Mesothelial cell of epicardium (in vitro differentiated cells): ENCODE results near the gene ASTN1. TPM values are rescaled to one million over a fixed set of nuclear protein-coding genes. Genes with fewer than 3 reads are reported as not detected.

Source experiments
- DNase-seq, 2 experiments: peaks; one replicate each; pipeline ENCODE4 v3.0.0; 2021; ENCODE audit warnings: low spot score in 2 of 2; ENCODE audit not compliant: unreplicated experiment in 2 of 2
- H3K27ac Mint-ChIP-seq: 2 replicates; pipeline ENCODE4 v1.8.0; 2021; ENCODE audit warnings: mixed read lengths
- H3K27me3 Mint-ChIP-seq: 2 replicates; pipeline ENCODE4 v1.8.0; 2021; ENCODE audit warnings: low read depth, mixed read lengths
- H3K36me3 Mint-ChIP-seq: 2 replicates; pipeline ENCODE4 v1.8.0; 2021; ENCODE audit warnings: mixed read lengths
- H3K4me1 Mint-ChIP-seq: 2 replicates; pipeline ENCODE4 v1.8.0; 2021; ENCODE audit warnings: mixed read lengths
- H3K4me3 Mint-ChIP-seq: 2 replicates; pipeline ENCODE4 v1.8.0; 2021; ENCODE audit warnings: mild to moderate bottlenecking, moderate library complexity, mixed read lengths
- H3K9me3 Mint-ChIP-seq: 2 replicates; pipeline ENCODE4 v1.8.0; 2021; ENCODE audit warnings: mixed read lengths
- total RNA-seq: library from RNA; stranded (reverse); gene quantifications from 3 replicates; pipeline ENCODE4 v1.2.1, GENCODE V29; 2021
- TF ChIP-seq, protein P1 (sequence below): fragments of 200-600 bp; sonication (generic); IDR thresholded peaks from one replicate; pipeline ENCODE4 v1.5.0; 2021; ENCODE audit warnings: antibody characterized with exemption; ENCODE audit not compliant: unreplicated experiment

The ASTN1 gene
- total RNA-seq, 1 donor from 2014 or later: 4.0 TPM

- Mint-ChIP-seq H3K27ac (no peak overlapping the region), H3K9me3 (peaks cover 4% of the 10 kb centered on the region), H3K4me3 (no peak overlapping the region), H3K4me1 (no peaks in the 10 kb centered on the region), H3K27me3 (peaks cover 11% of the 10 kb centered on the region), H3K36me3 (no peaks in the 10 kb centered on the region)
- TF ChIP-seq, protein P1, sequence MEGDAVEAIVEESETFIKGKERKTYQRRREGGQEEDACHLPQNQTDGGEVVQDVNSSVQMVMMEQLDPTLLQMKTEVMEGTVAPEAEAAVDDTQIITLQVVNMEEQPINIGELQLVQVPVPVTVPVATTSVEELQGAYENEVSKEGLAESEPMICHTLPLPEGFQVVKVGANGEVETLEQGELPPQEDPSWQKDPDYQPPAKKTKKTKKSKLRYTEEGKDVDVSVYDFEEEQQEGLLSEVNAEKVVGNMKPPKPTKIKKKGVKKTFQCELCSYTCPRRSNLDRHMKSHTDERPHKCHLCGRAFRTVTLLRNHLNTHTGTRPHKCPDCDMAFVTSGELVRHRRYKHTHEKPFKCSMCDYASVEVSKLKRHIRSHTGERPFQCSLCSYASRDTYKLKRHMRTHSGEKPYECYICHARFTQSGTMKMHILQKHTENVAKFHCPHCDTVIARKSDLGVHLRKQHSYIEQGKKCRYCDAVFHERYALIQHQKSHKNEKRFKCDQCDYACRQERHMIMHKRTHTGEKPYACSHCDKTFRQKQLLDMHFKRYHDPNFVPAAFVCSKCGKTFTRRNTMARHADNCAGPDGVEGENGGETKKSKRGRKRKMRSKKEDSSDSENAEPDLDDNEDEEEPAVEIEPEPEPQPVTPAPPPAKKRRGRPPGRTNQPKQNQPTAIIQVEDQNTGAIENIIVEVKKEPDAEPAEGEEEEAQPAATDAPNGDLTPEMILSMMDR: no peak
- no peak for DNase-seq
Observed at GRCh38 chr1:177206831-177207355, 42.4 kb upstream of the ASTN1 start.

DNA sequence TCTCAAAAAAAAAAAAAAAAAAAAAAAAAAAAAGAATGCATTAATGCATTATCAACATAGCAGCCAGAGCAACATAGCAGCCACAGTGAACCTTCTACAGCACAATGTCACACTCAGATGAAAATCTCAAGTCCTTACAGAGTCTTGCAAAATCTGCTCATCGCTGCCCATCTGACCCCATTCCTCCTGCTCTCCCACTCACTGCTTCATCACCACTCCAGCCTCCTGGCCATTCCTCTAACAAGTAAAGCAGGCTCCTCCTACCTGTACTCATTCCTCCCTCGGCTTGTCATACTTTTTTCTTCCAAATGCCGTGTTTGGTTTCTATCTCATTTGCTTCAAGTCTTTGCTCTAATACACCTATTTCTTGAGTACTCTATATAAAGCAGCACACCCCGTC lies 35.8 kb upstream of the ASTN1 start:
- H3K4me1 Mint-ChIP-seq: no peaks in the 10 kb centered on the region
- H3K27me3 Mint-ChIP-seq: peaks cover 36% of the 10 kb centered on the region
- TF ChIP-seq, protein P1: no peak
- peaks cover 4% of the 10 kb centered on the region for H3K9me3 Mint-ChIP-seq
- no peak overlapping the region for H3K27ac Mint-ChIP-seq
- no peaks in the 10 kb centered on the region for H3K36me3 Mint-ChIP-seq
- no peak for DNase-seq
- no peak overlapping the region for H3K4me3 Mint-ChIP-seq

DNA sequence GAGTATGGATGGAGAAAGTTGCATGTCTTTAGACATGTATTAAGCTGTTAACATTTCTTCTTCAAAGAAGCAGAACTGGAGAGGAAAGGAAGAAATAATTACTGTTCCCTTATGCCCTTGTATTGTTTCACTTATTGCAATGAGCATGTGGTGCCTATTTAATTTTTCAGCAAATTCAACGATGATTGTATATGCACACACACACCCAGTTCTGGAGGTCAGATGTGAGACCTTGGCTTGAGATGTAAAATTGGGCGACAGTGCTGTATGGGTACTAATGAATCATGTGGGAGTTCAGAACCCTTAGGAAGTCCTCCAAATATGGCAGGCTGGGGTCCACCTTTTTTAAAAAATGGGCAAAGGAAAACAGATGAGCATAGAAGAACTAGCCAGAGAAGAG lies 33.7 kb upstream of the ASTN1 start:
- H3K4me1 Mint-ChIP-seq: no peaks in the 10 kb centered on the region
- H3K4me3 Mint-ChIP-seq: no peak overlapping the region
- H3K27me3 Mint-ChIP-seq: peaks cover 52% of the 10 kb centered on the region
- H3K36me3 Mint-ChIP-seq: no peaks in the 10 kb centered on the region
- no peak for DNase-seq
- TF ChIP-seq, protein P1: no peak
- H3K9me3 Mint-ChIP-seq: no peaks in the 10 kb centered on the region
- H3K27ac Mint-ChIP-seq: no peak overlapping the region

DNA sequence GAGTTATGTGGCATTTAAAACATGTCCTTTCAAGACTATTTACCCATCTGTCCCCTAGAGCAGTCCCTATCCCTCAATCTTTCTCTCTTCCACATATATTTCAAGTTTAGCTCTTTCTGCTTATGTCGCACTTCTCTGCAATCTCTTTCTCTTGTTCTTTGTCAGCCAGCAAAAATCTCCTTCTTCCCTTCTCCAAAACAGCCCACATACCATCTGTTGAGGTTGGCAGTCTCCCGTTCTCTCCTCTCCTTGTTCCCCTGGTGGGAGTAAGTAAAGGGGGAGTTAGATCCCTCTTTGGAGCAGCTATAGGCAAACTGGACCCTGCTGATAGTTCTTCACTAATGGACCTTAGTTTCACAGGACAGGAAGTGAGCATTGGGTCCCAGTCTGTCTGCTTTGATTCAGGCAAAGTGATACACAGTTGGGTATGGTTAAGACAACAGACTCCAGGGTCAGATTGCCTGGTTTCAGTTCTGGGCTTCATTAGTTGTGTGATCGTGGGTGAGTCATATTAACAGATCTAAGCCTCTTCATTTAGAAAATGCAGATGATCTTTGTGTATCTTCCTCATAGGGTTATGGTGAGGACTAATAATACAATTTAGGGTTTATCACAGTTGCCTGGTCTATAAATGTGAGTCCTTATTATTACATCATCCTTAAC lies 25.9 kb upstream of the ASTN1 start:
- Mint-ChIP-seq H3K4me1 (no peaks in the 10 kb centered on the region), H3K27me3 (peaks cover 69% of the 10 kb centered on the region), H3K4me3 (no peak overlapping the region), H3K36me3 (no peaks in the 10 kb centered on the region), H3K27ac (no peak overlapping the region), H3K9me3 (peaks cover under 1% of the 10 kb centered on the region)
- TF ChIP-seq, protein P1: no peak
- no peak for DNase-seq

- no peak for DNase-seq
- TF ChIP-seq, protein P1: no peak
- H3K36me3 Mint-ChIP-seq: no peaks in the 10 kb centered on the region
- no peak overlapping the region for H3K27ac Mint-ChIP-seq
- H3K4me1 Mint-ChIP-seq: peaks cover 12% of the 10 kb centered on the region
- peaks cover 64% of the 10 kb centered on the region for H3K27me3 Mint-ChIP-seq
- no peak overlapping the region for H3K4me3 Mint-ChIP-seq
- peaks cover 4% of the 10 kb centered on the region for H3K9me3 Mint-ChIP-seq
Observed at GRCh38 chr1:177186639-177187038, 22.1 kb upstream of the ASTN1 start.
